Lung (tissue), 12 donors: ENCODE results near the gene KLK13. TPM values are rescaled to one million over a fixed set of nuclear protein-coding genes. Genes with fewer than 3 reads are reported as not detected.

ENCODE experiments used
- ATAC-seq: fragments of 200-7000 bp; cut with Tn5 transposase; one replicate; pipeline ENCODE4 v1.9.1; 2020; ENCODE audit warnings: moderate number of reproducible peaks; ENCODE audit not compliant: insufficient read depth, low FRiP score
- DNase-seq, 3 donors: peaks; one replicate each; pipeline ENCODE4 v3.0.0-alpha.2; 2013 to 2017
- H3K27ac ChIP-seq, 2 donors: one replicate each; pipeline ENCODE4 v1.5.1; 2013; ENCODE audit warnings: mild to moderate bottlenecking in 2 of 2, moderate library complexity in 2 of 2, control low read depth in 1 of 2, inconsistent platforms in 1 of 2, low read depth in 1 of 2, low read length in 1 of 2
- H3K27me3 ChIP-seq, 3 donors: one replicate each; pipeline ENCODE4 v1.5.1; 2013; ENCODE audit warnings: low read length in 2 of 3; ENCODE audit not compliant: control insufficient read depth in 3 of 3, insufficient read depth in 3 of 3
- H3K36me3 ChIP-seq, 4 donors: one replicate each; pipeline ENCODE4 v1.5.1; 2013; ENCODE audit warnings: low read length in 4 of 4, mild to moderate bottlenecking in 1 of 4, moderate library complexity in 1 of 4; ENCODE audit not compliant: control insufficient read depth in 4 of 4, insufficient read depth in 4 of 4
- H3K4me1 ChIP-seq, 5 donors: one replicate each; pipeline ENCODE4 v1.5.1; 2013; ENCODE audit warnings: low read length in 5 of 5, mild to moderate bottlenecking in 2 of 5, moderate library complexity in 1 of 5; ENCODE audit not compliant: control insufficient read depth in 5 of 5, insufficient read depth in 5 of 5
- H3K4me3 ChIP-seq: one replicate; pipeline ENCODE4 v1.5.1; 2013; ENCODE audit warnings: mild to moderate bottlenecking, control low read depth, moderate library complexity
- H3K9ac ChIP-seq, 2 donors: one replicate each; pipeline ENCODE4 v1.5.1; 2013; ENCODE audit warnings: low read length in 2 of 2, control low read depth in 1 of 2; ENCODE audit not compliant: insufficient read depth in 1 of 2
- H3K9me3 ChIP-seq, 4 donors: one replicate each; pipeline ENCODE4 v1.5.1; 2013; ENCODE audit warnings: low read length in 3 of 4, mild to moderate bottlenecking in 1 of 4, moderate library complexity in 1 of 4; ENCODE audit not compliant: control insufficient read depth in 4 of 4, insufficient read depth in 3 of 4
- WGBS, 2 donors: extraction: QIAGEN DNeasy Blood & Tissue Kit; methylation state at CpG; one replicate each; pipeline ENCODE4 v1.1.7; 2013; 5-methylcytosine and 5-hydroxymethylcytosine counted together
- polyA plus RNA-seq, 2 donors: library from polyadenylated mRNA; stranded (reverse); fragments of 200-250 nt; gene quantifications; one replicate each; pipeline ENCODE4 v1.2.1, GENCODE V29; 2013
- total RNA-seq, 2 donors: library from RNA; depleted of rRNA in 1 of 2; stranded (reverse); fragments of >200 nt in 1 of 2; gene quantifications; one replicate each; pipeline ENCODE4 v1.2.1, GENCODE V29; 2014 to 2021
- TF ChIP-seq, protein P1 (sequence below): IDR thresholded peaks from 2 replicates; pipeline ENCODE4 v1.5.1; 2012; ENCODE audit warnings: mild to moderate bottlenecking; ENCODE audit errors: control extremely low read depth, extremely low read depth
- donor health status: control.
- donor health status: control.
- donor health status: Bipolar disorder and iron deficiency.
- donor health status: healthy.
- donor health status: DM: yes; HTN: yes; CAD: no.

Gene KLK13
- total and polyA plus RNA-seq, 4 donors = 0.65 to 9.3 (median 3.1) TPM

DNA sequence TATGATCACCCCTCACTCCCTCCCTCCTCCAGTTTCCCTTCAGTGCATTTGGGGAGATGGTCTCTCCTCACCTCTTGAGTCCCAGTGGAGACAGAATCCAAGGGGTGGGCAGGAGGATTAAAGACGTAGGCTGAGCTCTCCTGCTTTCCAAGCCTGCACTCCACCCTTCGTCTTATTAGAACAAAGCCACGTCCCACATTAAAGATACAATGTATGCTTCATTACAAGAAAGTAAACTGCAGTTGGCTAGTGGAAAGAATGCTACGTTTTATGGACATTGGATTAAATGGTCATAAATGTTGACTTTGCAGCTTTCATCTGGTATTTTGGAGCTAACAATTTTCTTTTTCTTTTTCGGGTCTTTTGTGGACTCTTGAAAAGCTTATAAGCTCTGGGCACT lies 37.0 kb downstream of the KLK13 start:
- Histone ChIP-seq H3K36me3 (no peaks in the 10 kb centered on the region), H3K9ac (no peak overlapping the region), H3K9me3 (peaks cover 0 to 10% (median 0%) of the 10 kb centered on the region in 4 donors), H3K4me3 (no peak overlapping the region), H3K27ac (no peak overlapping the region), H3K4me1 (no peaks in the 10 kb centered on the region), H3K27me3 (peaks cover 0 to 8% (median 3%) of the 10 kb centered on the region in 3 donors)
- TF ChIP-seq, protein P1, sequence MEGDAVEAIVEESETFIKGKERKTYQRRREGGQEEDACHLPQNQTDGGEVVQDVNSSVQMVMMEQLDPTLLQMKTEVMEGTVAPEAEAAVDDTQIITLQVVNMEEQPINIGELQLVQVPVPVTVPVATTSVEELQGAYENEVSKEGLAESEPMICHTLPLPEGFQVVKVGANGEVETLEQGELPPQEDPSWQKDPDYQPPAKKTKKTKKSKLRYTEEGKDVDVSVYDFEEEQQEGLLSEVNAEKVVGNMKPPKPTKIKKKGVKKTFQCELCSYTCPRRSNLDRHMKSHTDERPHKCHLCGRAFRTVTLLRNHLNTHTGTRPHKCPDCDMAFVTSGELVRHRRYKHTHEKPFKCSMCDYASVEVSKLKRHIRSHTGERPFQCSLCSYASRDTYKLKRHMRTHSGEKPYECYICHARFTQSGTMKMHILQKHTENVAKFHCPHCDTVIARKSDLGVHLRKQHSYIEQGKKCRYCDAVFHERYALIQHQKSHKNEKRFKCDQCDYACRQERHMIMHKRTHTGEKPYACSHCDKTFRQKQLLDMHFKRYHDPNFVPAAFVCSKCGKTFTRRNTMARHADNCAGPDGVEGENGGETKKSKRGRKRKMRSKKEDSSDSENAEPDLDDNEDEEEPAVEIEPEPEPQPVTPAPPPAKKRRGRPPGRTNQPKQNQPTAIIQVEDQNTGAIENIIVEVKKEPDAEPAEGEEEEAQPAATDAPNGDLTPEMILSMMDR = no peak
- 58 to 77% methylated on average over 5 of the region's 5 CpGs for WGBS, 2 donors
- no peak for DNase-seq
- ATAC-seq = no peak

DNA sequence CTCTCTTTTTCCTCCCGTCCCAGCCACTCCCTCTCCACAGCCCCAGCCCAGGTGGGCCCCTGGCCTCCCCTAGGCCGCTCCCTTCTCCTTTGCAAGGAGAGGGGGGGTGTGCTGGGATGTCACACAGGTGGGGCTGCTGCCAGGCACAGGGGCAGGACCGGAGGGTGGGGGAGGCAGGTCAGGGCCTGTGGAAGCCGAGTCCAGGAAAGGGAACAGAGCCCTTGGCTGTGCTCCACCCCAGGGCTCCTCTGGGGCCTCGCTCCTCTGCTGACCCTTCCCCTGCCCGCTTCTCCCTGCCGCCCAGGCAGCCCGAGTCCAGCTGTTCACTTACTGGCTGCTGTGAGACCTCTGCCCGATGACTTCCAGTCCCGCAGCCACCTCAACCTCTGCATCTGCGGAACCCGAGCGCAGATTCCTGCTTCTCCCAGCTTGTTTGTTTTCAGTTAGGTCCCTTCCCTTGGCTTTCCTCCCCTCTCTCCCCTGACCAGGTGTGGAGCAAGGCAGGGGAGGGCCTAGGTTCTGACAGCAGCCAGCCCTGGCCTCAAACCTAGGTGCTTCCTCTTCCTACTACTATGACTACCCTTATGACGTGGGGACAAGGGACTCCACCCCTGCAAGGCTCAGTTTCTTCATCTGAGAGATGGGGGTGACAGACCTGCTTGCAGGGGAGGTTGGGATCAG lies 37.6 kb downstream of the KLK13 start:
- TF ChIP-seq, protein P1 = no peak
- Histone ChIP-seq H3K36me3 (no peaks in the 10 kb centered on the region), H3K4me1 (no peaks in the 10 kb centered on the region), H3K27me3 (peaks cover 0 to 8% (median 3%) of the 10 kb centered on the region in 3 donors), H3K4me3 (no peak overlapping the region), H3K9me3 (peaks cover 0 to 11% (median 0%) of the 10 kb centered on the region in 4 donors), H3K27ac (no peak overlapping the region), H3K9ac (no peak overlapping the region)
- DNase-seq (no peak), ATAC-seq (no peak)
- 39 to 53% methylated on average over 14 of the region's 14 CpGs for WGBS, 2 donors

DNA sequence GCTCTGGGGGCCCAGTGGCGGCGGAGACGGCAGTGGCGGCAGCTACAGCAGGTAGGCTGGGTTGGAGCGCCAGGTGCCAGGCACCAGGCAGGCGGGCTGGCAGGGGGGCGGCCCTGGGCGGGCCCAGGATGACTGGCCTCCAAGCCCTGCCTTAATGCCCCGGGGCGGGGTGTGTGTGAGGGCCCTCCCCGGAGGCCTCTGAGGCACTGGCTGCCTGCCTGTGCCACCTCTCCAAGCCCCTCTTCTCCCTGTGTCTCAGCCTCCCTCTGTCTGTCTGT lies 38.4 kb downstream of the KLK13 start, which contains the start of gene KLK11:
Gene KLK11, minus strand, starts transcription at position 63 of the 278 bp plus-strand sequence. CDS start 985 bp downstream, outside the sequence.
- Histone ChIP-seq H3K27ac (no peak within 1 kb of the TSS), H3K4me3 (no peak within 1 kb of the TSS), H3K9me3 (peaks cover 0 to 11% (median 0%) of the 10 kb centered on the region in 4 donors), H3K4me1 (no peaks in the 10 kb centered on the region), H3K27me3 (peaks cover 0 to 8% (median 3%) of the 10 kb centered on the region in 3 donors), H3K36me3 (no peaks in the 10 kb centered on the region), H3K9ac (no peak within 1 kb of the TSS)
- ATAC-seq (peak; percentile 51), DNase-seq (no peak)
- TF ChIP-seq, protein P1 = no peak
- WGBS, 2 donors = 77 to 88% methylated on average over 11 of the region's 11 CpGs
